IPS-NIHi11 (cell line): Measurements from ENCODE around the gene ESRRA.
A peak's percentile ranks its signal among the peaks of the same experiment; 100 is the strongest.

Experiments used
- DNase-seq: peaks from one replicate; pipeline ENCODE4 v3.0.0; 2012; ENCODE audit warnings: mixed read lengths, low spot score

ESRRA gene

GRCh38 chr11:64305075-64305690 lies at the start of gene ESRRA:
Gene ESRRA, plus strand, starts transcription at chr11:64305524. Its CDS starts 1,656 bp downstream, at chr11:64307180.
- DNase-seq, result peak; percentile 93

GRCh38 chr11:64256300-64256699 lies 49.0 kb upstream of the ESRRA start:
- DNase-seq, result no peak

- DNase-seq, result no peak
Observed at GRCh38 chr11:64258356-64258755, 47.0 kb upstream of the ESRRA start.

- DNase-seq, result no peak
Observed at GRCh38 chr11:64258946-64259532, 46.3 kb upstream of the ESRRA start.

- no peak for DNase-seq
Observed at GRCh38 chr11:64259533-64260067, 45.7 kb upstream of the ESRRA start.

GRCh38 chr11:64260147-64260708 lies 45.1 kb upstream of the ESRRA start:
- no peak for DNase-seq

GRCh38 chr11:64261556-64262080 lies 43.7 kb upstream of the ESRRA start:
- DNase-seq, result no peak

- DNase-seq, result no peak
Observed at GRCh38 chr11:64262271-64263002, 42.9 kb upstream of the ESRRA start.

- DNase-seq, result peak; percentile 60
Observed at GRCh38 chr11:64263021-64263946, 42.0 kb upstream of the ESRRA start.

- DNase-seq, result no peak
Observed at GRCh38 chr11:64263947-64264317, 41.4 kb upstream of the ESRRA start.

- no peak for DNase-seq
Observed at GRCh38 chr11:64264371-64264852, 40.9 kb upstream of the ESRRA start.

- DNase-seq, result no peak
Observed at GRCh38 chr11:64265176-64266160, 39.9 kb upstream of the ESRRA start.

- DNase-seq, result no peak
Observed at GRCh38 chr11:64266339-64266738, 39.0 kb upstream of the ESRRA start.

GRCh38 chr11:64267207-64267945 lies 37.9 kb upstream of the ESRRA start:
- DNase-seq, result no peak

GRCh38 chr11:64268025-64268892 lies 37.1 kb upstream of the ESRRA start:
- no peak for DNase-seq

GRCh38 chr11:64268893-64269539 lies 36.3 kb upstream of the ESRRA start:
- no peak for DNase-seq

- peak; percentile 82 for DNase-seq
Observed at GRCh38 chr11:64269540-64270220, 35.6 kb upstream of the ESRRA start.
